BJ (cell line): ENCODE data around the gene ZSCAN5A. TPM values are rescaled to one million over a fixed set of nuclear protein-coding genes. Genes with fewer than 3 reads are reported as not detected.

Experiments
- CTCF ChIA-PET: fragments of 350-600 bp; formaldehyde crosslinking; extraction: SDS; loops from one replicate; lab custom pipeline; 2021; ENCODE audit warnings: antibody characterized with exemption, inconsistent platforms; lab: Yijun Ruan, JAX
- POLR2A ChIA-PET: fragments of 300-600 bp; sonication (Branson Sonifier 250); formaldehyde crosslinking; extraction: SDS; loops from one replicate; lab custom pipeline; 2021; ENCODE audit warnings: antibody characterized with exemption; lab: Charles Lee
- DNase-seq: peaks from one replicate; pipeline ENCODE4 v3.0.0-alpha.2; 2011; ENCODE audit warnings: low read depth
- H3K27me3 ChIP-seq: 2 replicates; pipeline ENCODE4 v1.6.0; 2011; ENCODE audit warnings: low read length; ENCODE audit not compliant: control insufficient read depth, insufficient read depth
- H3K36me3 ChIP-seq: 2 replicates; pipeline ENCODE4 v1.5.1; 2011; ENCODE audit warnings: low read length; ENCODE audit not compliant: control insufficient read depth, insufficient read depth
- H3K4me3 ChIP-seq: 2 replicates; pipeline ENCODE4 v1.5.1; 2011; ENCODE audit warnings: low read depth, mild to moderate bottlenecking, control low read depth, low read length
- CTCF ChIP-seq: IDR thresholded peaks from 2 replicates; pipeline ENCODE4 v1.5.1; 2011; ENCODE audit warnings: low read depth, mild to moderate bottlenecking, control low read depth, inconsistent platforms, low read length, moderate library complexity; ENCODE audit not compliant: insufficient read depth
- polyA plus RNA-seq: library from polyadenylated mRNA; depleted of rRNA; stranded (reverse); fragments of >200 nt; gene quantifications from 2 replicates; pipeline ENCODE4 v1.2.3, GENCODE V29; 2011; rRNA removed
- small RNA-seq: library from RNA; depleted of rRNA; stranded (forward); fragments of <200 nt; gene quantifications from one replicate; pipeline ENCODE3, GENCODE V24; 2012; ENCODE audit warnings: low replicate concordance, low read depth; ENCODE audit not compliant: insufficient read length

ZSCAN5A gene
- polyA plus RNA-seq, 1 experiment = 4.0 TPM

- H3K36me3 ChIP-seq = no peaks in the 10 kb centered on the region
- CTCF ChIA-PET = interaction anchor here (1.2 to 12.9 kb wide), 5 partner anchors 9 to 160 kb away, joined by 4 to 262 read pairs (median 6); no protein-coding TSS in a partner anchor
- POLR2A ChIA-PET = no interaction called here
- TF ChIP-seq CTCF = no peak
- no peaks in the 10 kb centered on the region for H3K27me3 ChIP-seq
- no peak for DNase-seq
- H3K4me3 ChIP-seq = no peak overlapping the region
Measured at GRCh38 chr19:56174086-56174485, 140.6 kb downstream of the ZSCAN5A start.

Small RNA genes lying within 50 kb of the gene (small RNA-seq; reads per million reads assigned to genes)
- not detected for gene RF00019

Other genes with a start within 250 kb of the ZSCAN5A start
- 7.2 and 9.8 TPM in 2 replicates for gene ZNF787, start 193.5 kb downstream of the ZSCAN5A start, polyA plus RNA-seq
- 10.2 and 11.5 TPM in 2 replicates for gene ZNF444, start 173.6 kb downstream of the ZSCAN5A start, polyA plus RNA-seq
- not detected in 2 replicates for gene GALP, start 138.8 kb downstream of the ZSCAN5A start, polyA plus RNA-seq
- gene ZSCAN5B, start 117.1 kb downstream of the ZSCAN5A start, polyA plus RNA-seq = 0.17 TPM in 1 of 2 replicates, not detected in the other
- not detected in 2 replicates for gene ZSCAN5C, start 112.6 kb downstream of the ZSCAN5A start, polyA plus RNA-seq
- gene EDDM13, start 42.1 kb downstream of the ZSCAN5A start, polyA plus RNA-seq = not detected in 2 replicates
- gene ZNF582, start 78.7 kb upstream of the ZSCAN5A start, polyA plus RNA-seq = 2.4 and 3.5 TPM in 2 replicates
- gene ZNF583, start 89.5 kb upstream of the ZSCAN5A start, polyA plus RNA-seq = 1.5 and 4.4 TPM in 2 replicates
- gene ZNF667, start 162.5 kb upstream of the ZSCAN5A start, polyA plus RNA-seq = 1.9 and 3.2 TPM in 2 replicates
- 2.2 and 3.6 TPM in 2 replicates for gene ZNF471, start 193.0 kb upstream of the ZSCAN5A start, polyA plus RNA-seq
- gene ZFP28, start 224.1 kb upstream of the ZSCAN5A start, polyA plus RNA-seq = 2.6 and 4.9 TPM in 2 replicates